Heart right ventricle (tissue), 16 donors: ENCODE results near the gene SLC15A2. TPM values are rescaled to one million over a fixed set of nuclear protein-coding genes. Genes with fewer than 3 reads are reported as not detected.

Experiments
- ATAC-seq, 8 donors: fragments of 200-7000 bp; cut with Tn5 transposase; one replicate each; pipeline ENCODE4 v1.9.1; 2020; ENCODE audit warnings: mild to moderate bottlenecking in 8 of 8, moderate library complexity in 8 of 8, moderate number of reproducible peaks in 1 of 8
- DNase-seq, 2 donors: peaks; one replicate each; pipeline ENCODE4 v3.0.0-alpha.2; 2020
- H3K27ac ChIP-seq, 10 donors: fragments of 200-600 bp; sonication (generic) in 2 of 10; one replicate each; pipeline versions ENCODE4 v1.5.0 to v1.8.0; 2020 to 2022; ENCODE audit warnings: mild to moderate bottlenecking in 3 of 10
- H3K27me3 ChIP-seq, 7 donors: fragments of 200-600 bp; one replicate each; pipeline ENCODE4 v1.8.0; 2021 to 2022; ENCODE audit warnings: mild to moderate bottlenecking in 2 of 7
- H3K36me3 ChIP-seq, 9 donors: fragments of 200-600 bp; sonication (generic) in 1 of 9; one replicate each; pipeline versions ENCODE4 v1.5.0 to v1.8.0; 2020 to 2022; ENCODE audit warnings: mild to moderate bottlenecking in 2 of 9
- H3K4me1 ChIP-seq, 9 donors: fragments of 200-600 bp; sonication (generic) in 1 of 9; one replicate each; pipeline versions ENCODE4 v1.5.0 to v1.8.0; 2020 to 2022; ENCODE audit warnings: mild to moderate bottlenecking in 4 of 9
- H3K4me3 ChIP-seq, 10 donors: fragments of 200-600 bp; sonication (generic) in 2 of 10; one replicate each; pipeline versions ENCODE4 v1.5.0 to v1.8.0; 2020 to 2022; ENCODE audit warnings: mild to moderate bottlenecking in 7 of 10, moderate library complexity in 2 of 10
- H3K9me3 ChIP-seq, 11 donors: fragments of 200-600 bp in 10 of 11; sonication (generic) in 2 of 11; one replicate each; pipeline versions ENCODE4 v1.5.0 to v1.8.0; 2013 to 2022; ENCODE audit warnings: mild to moderate bottlenecking in 2 of 11, control low read depth in 1 of 11, moderate library complexity in 1 of 11
- CTCF ChIP-seq, 9 donors: fragments of 200-600 bp; sonication (generic) in 2 of 9; IDR thresholded peaks; one replicate each; pipeline versions ENCODE4 v1.5.0 to v1.8.0; 2021 to 2022; ENCODE audit warnings: antibody characterized with exemption in 9 of 9, mild to moderate bottlenecking in 5 of 9, moderate library complexity in 1 of 9
- WGBS, 2 donors: extraction: QIAGEN DNeasy Blood & Tissue Kit; methylation state at CpG; one replicate each; pipeline ENCODE4 v1.1.7; 2013; ENCODE audit warnings: inconsistent platforms in 1 of 2; 5-methylcytosine and 5-hydroxymethylcytosine counted together
- intact Hi-C, 10 donors: fragments of 100-400 bp; cut with DNase I; formaldehyde crosslinking; loops; one replicate each; pipeline versions ENCODE4 v1.11.1 to v1.14.2; 2022
- polyA plus RNA-seq, 2 donors: library from polyadenylated mRNA; stranded (reverse); fragments of 200-250 nt; gene quantifications; one replicate each; pipeline ENCODE4 v1.2.3, GENCODE V29; 2013
- total RNA-seq, 10 donors: library from RNA; stranded (reverse); fragmentation: NEBNext Ultra II Directional in 3 of 10; extraction: Animal tissue kit (Norgen Biotek cat#: 25700) in 3 of 10; gene quantifications; one replicate each; pipeline versions ENCODE4 v1.2.1 to v1.2.4, GENCODE V29; 2021 to 2023
- donor health status: Arrhythmogenic right ventricular cardiomyopathy.
- donor health status: ischemic (EF 13 %, LVEDD 7.1; RV severe dilation, severe dysfunction).
- donor health status: healthy with polysubstance abuse.
- donor health status: DM: no; HTN: yes; CAD: no.
- donor health status: DM: no; HTN: no; CAD: no.
- donor health status: ischemic (EF 25% LVEDD 6.9; RV normal size, moderate dysfunction).
- donor health status: ischemic (EF 25% LVEDD 5.7; RV mildly dilated, moderate dysfunction).
- donor health status: healthy.
- donor health status: DM: yes; HTN: yes; CAD: no.
- donor health status: Ischemic cardiomyopathy.
- donor health status: ischemic (EF 35%, LVEDD 5.7; RV mildly dilated, moderate dysfunction).
- donor health status: nonischemic (EF 11% LVEDD 7.7; RV severe dilation, severe dysfunction).
- donor health status: DM: yes; HTN: yes; CAD: no.
- donor health status: PGD.
- donor health status: ischemic (EF 29% LVEDD 5.4; RV normal size, mild dysfunction).
- donor health status: nonischemic (EF 23%, LVEDD 6.1; RV moderate dilation, normal function).

Gene SLC15A2
- total and polyA plus RNA-seq, 12 donors, result 0.45 to 14.9 (median 3.9) TPM

- Histone ChIP-seq H3K9me3 (no peaks in the 10 kb centered on the region), H3K4me3 (no peak overlapping the region), H3K27ac (no peak overlapping the region), H3K27me3 (no peaks in the 10 kb centered on the region), H3K4me1 (no peaks in the 10 kb centered on the region), H3K36me3 (peaks cover 0 to 22% (median 0%) of the 10 kb centered on the region in 9 donors)
- WGBS, 2 donors, result 88 to 93% methylated on average over 1 of the region's 1 CpG
- ATAC-seq (no peak), DNase-seq (no peak)
- intact Hi-C loops, result no loop called here
- TF ChIP-seq CTCF (IDR thresholded peaks at IDR 0.05), result no peak
Measured at GRCh38 chr3:121941592-121941991, 47.4 kb downstream of the SLC15A2 start.

DNA sequence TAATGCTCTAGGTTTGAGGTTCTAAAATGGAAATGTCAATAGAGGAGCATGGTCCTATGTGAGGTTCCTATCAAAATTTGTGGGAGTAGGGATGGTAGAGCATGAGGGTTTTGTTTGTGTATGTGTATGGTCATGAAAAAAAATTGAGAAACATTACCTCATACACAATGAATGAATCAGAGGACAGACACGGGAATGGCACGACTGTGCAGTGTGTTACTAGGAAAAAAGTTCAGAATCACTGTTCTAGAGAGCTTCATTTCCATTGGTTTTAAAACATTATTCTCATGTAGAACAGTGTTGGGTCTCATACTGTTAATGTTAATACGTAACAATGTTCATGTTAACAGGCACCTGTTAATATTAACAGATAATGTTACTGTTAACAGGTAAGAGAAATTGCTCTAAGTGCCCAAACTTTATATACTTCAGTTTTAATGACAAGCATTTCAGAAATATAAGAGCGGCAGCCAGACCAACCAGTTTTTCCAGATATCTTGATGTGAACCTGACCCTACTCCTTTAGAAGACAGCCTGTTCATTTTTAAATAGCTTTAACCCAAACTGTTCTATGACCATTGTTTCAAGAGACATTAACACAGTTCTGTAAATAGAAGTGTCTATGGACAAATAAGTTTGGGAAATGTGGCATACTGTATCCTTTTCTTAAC lies 48.0 kb downstream of the SLC15A2 start:
- no peak overlapping the region for H3K4me3 ChIP-seq
- ATAC-seq (no peak), DNase-seq (no peak)
- no peaks in the 10 kb centered on the region for H3K27me3 ChIP-seq
- no peaks in the 10 kb centered on the region for H3K9me3 ChIP-seq
- H3K4me1 ChIP-seq, result no peaks in the 10 kb centered on the region
- no peak for TF ChIP-seq CTCF (IDR thresholded peaks at IDR 0.05)
- no peak overlapping the region for H3K27ac ChIP-seq
- intact Hi-C loops, result no loop called here
- WGBS, 2 donors, result 81 to 86% methylated on average over 4 of the region's 4 CpGs
- peaks cover 0 to 22% (median 0%) of the 10 kb centered on the region in 9 donors for H3K36me3 ChIP-seq

DNA sequence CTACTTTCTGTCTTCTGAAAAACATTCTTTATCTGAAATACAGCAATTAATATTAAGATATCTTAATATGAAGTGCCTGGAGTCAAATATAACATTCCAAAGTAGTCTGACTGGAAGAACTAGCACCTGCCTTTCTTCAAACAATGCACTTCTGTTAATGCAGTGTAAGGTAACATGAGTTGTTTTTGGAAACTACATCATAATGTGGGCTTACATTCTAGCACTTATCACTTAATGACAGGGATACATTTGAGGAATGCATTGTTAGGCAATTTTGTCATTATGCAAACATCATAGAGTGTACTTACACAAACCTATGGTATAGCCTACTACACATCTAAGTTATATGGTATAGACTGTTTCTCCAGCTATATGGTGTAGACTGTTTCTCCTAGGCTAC lies 49.2 kb downstream of the SLC15A2 start:
- Histone ChIP-seq H3K4me3 (no peak overlapping the region), H3K27me3 (no peaks in the 10 kb centered on the region), H3K4me1 (no peaks in the 10 kb centered on the region), H3K36me3 (peaks cover 0 to 18% (median 0%) of the 10 kb centered on the region in 9 donors), H3K27ac (no peak overlapping the region), H3K9me3 (no peaks in the 10 kb centered on the region)
- TF ChIP-seq CTCF (IDR thresholded peaks at IDR 0.05), result no peak
- intact Hi-C loops, result no loop called here
- ATAC-seq, result no peak
- no peak for DNase-seq

DNA sequence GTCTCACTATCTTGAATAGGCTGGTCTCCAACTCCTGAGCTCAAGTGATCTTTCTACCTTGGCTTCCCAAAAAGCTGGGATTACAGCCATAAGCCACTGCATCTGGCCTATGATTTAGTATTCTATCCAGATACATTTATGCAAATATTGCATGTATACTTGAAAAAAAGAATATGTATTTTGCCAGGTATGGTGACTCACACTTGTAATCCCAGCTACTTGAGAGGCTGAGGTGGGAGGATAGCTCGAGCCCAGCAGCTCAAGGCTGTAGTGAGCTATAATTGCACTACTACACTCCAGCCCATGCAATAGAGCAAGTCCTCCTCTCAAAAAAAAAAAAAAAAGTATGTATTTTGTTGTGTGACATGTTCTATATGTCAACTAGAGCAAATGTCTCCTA lies 54.4 kb downstream of the SLC15A2 start:
- Histone ChIP-seq H3K9me3 (peaks cover 0 to 25% (median 10%) of the 10 kb centered on the region in 11 donors), H3K36me3 (no peaks in the 10 kb centered on the region), H3K4me1 (no peaks in the 10 kb centered on the region), H3K27ac (no peak overlapping the region), H3K4me3 (no peak overlapping the region), H3K27me3 (no peaks in the 10 kb centered on the region)
- intact Hi-C loops, result no loop called here
- 85 to 98% methylated on average over 1 of the region's 1 CpG for WGBS, 2 donors
- no peak for ATAC-seq
- no peak for DNase-seq
- TF ChIP-seq CTCF (IDR thresholded peaks at IDR 0.05), result no peak
